OCI-LY1 (cell line): ENCODE measurements around the gene ABLIM2.

ENCODE experiments used
- EZH2 ChIP-seq: fragments of 200-600 bp; sonication (generic), shearing (Covaris generic); IDR thresholded peaks from 2 replicates; pipeline ENCODE4 v1.8.0; 2017; ENCODE audit warnings: borderline replicate concordance, mixed run types, mild to moderate bottlenecking, antibody characterized with exemption, low read length, moderate library complexity, mixed read lengths
- TF ChIP-seq, protein P1 (sequence below): fragments of 200-600 bp; sonication (generic), shearing (Covaris generic); IDR thresholded peaks from 2 replicates; pipeline ENCODE4 v1.5.1; 2017; ENCODE audit warnings: mild to moderate bottlenecking, antibody characterized with exemption, low read length, moderate library complexity, mixed read lengths

DNA sequence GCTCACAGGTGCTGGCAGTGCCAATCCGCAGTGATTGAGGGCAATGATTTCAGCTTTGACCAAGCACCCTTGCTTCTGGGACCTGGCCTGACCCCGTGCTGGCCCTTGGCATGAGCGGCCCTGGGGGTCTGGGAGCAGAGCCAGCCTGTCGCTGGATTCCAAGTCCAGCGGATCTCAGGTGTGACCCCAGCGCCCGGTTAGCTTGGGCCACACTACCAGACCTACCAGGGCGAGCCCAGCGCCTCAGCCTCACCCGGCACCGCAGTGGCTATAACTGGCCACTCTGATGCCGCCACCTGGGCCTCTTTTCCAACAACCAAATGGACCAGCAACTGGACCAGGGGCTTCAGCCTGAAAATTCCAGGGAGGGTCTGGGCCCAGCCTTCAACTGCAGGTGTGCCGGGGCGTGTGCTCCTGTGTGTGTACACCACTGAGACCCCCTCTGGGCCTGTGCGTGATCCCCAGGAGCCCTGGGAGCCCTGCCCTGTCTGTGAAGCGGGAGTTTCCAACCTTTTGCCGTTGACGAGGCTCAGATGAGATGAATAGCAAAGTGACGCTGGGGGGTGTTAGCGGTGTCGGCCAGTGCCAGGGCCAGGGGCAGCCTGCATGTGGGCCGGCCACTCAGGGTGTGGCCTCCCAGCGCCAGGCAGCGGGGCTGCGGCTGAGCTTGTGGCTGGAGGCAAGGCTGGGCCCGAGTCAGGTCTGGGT, 41.1 kb upstream of the ABLIM2 start:
- no peak for TF ChIP-seq EZH2
- TF ChIP-seq, protein P1, sequence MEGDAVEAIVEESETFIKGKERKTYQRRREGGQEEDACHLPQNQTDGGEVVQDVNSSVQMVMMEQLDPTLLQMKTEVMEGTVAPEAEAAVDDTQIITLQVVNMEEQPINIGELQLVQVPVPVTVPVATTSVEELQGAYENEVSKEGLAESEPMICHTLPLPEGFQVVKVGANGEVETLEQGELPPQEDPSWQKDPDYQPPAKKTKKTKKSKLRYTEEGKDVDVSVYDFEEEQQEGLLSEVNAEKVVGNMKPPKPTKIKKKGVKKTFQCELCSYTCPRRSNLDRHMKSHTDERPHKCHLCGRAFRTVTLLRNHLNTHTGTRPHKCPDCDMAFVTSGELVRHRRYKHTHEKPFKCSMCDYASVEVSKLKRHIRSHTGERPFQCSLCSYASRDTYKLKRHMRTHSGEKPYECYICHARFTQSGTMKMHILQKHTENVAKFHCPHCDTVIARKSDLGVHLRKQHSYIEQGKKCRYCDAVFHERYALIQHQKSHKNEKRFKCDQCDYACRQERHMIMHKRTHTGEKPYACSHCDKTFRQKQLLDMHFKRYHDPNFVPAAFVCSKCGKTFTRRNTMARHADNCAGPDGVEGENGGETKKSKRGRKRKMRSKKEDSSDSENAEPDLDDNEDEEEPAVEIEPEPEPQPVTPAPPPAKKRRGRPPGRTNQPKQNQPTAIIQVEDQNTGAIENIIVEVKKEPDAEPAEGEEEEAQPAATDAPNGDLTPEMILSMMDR = no peak
